Epithelial cell of prostate (primary cell): ENCODE data around the gene WDR49.

ENCODE experiments used
- DNase-seq: peaks from one replicate; pipeline ENCODE4 v3.0.0-alpha.2; 2011; ENCODE audit warnings: low read depth, low spot score
- H3K27ac ChIP-seq: fragments of 450-650 bp; 2 replicates; pipeline ENCODE4 v1.5.1; 2017; ENCODE audit warnings: mild to moderate bottlenecking

Gene WDR49

DNA sequence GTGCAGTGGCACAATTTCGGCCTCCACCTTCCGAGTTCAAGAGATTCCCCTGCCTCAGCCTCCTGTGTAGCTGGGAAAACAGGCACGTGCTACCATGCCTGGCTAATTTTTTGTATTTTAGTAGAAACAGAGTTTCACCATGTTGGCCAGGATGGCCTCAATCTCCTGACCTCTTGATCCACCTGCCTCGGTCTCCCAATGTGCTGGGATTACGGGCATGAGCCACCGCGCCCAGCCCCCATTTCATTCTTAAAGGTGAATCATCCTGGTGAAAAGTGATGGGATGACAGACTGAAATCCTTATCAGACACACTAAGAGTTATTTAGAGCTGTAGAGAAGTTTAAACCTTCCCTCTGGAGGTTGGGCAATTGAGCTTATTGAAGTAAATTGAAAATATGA lies 155.8 kb downstream of the WDR49 start:
- no peak for DNase-seq

DNA sequence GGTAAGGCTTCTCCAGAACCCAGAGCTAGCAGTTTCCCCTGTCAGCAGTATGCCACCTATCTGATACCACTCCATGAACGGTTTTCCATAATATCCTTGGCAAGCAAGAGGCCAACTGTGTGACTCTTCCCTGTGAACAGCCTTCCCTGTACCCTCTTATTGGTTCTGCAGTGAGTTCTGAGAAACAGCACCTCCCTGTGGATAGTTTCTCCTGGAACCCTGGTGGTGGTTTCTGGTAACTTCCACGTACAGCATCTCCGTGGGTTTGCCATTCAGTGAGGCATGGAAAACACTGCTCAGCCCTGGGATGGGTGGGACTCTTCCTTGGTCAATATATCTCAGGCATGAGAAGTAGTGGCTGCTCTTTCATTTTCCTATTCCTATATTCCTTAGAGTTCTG lies 160.5 kb downstream of the WDR49 start:
- DNase-seq, result no peak
- H3K27ac ChIP-seq, result no peak overlapping the region

More for the DNA sequence above, 155.8 kb downstream of the WDR49 start:
- no peak overlapping the region for H3K27ac ChIP-seq

DNA sequence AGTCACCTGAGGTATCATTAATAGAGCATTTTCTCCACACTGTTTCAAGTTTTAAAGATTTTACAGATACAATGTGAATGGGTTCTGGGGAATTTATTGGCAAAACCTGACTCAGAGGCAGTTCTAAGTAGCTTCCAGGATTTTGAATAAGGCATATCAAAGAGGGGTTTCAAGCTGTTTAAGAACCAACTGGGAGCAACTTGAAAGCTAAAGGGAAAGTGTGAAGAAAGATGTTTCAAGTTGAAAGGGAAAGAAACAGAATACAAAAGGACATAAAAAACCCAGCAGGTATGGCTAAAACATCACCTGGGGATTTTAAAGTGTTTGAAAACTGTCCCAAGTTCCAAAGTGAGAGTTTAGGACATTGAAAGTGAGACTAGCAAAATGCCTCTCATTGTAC lies 162.1 kb downstream of the WDR49 start:
- DNase-seq, result no peak
- no peak overlapping the region for H3K27ac ChIP-seq

DNA sequence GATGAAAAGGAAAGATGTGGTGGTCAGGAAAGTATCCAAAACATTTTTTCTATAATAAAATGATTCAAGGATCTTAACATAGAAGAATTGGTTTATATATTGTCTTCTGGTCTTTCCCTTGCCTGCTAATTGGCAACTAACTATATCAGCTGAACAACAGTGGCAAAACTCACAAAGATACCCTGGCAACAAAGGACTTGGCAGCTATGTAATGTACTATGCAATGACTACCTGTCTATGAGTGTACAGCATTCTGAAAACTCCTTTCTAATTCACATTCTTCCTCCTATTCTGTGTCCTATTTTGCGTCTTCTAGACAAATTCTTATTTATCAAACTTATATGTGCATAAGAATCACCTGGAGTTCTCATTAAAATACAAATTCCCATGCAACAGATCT lies 164.2 kb downstream of the WDR49 start:
- DNase-seq, result no peak
- no peak overlapping the region for H3K27ac ChIP-seq

DNA sequence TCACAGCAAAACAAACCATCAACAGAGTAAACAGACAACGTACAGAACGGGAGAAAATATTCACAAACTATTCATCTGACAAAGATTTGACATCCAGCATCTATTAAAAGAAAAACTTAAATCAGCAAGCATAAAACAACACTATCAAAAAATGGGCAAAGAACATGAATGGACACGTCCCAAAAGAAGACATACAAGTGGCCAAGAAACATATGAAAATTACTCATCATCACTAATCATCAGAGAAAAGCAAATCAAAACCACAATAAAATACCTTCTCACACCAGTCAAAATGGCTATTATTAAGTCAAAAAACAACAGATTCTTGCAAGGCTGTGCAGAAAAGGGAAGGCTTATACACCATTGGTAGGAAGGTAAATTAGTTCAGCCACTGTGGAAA lies 166.2 kb downstream of the WDR49 start:
- DNase-seq, result peak; percentile 14
- H3K27ac ChIP-seq, result no peak overlapping the region

DNA sequence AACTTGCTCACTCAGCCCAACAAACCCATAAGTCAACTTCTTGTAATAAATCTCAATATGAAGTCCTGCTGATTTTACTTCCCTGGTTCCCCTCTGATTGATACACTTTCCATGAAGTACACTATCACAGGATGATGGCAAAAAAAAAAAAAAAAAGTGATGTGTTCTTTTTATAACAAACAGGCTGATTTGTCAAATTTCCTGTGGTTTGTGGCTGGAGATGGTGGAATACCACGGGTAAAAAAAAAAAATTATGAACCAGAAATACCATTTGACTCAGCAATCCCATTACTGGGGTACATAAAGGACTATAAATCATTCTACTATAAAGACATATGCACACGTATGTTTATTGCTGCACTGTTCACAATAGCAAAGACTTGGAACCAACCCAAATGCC lies 169.2 kb downstream of the WDR49 start:
- DNase-seq, result no peak
- no peak overlapping the region for H3K27ac ChIP-seq

DNA sequence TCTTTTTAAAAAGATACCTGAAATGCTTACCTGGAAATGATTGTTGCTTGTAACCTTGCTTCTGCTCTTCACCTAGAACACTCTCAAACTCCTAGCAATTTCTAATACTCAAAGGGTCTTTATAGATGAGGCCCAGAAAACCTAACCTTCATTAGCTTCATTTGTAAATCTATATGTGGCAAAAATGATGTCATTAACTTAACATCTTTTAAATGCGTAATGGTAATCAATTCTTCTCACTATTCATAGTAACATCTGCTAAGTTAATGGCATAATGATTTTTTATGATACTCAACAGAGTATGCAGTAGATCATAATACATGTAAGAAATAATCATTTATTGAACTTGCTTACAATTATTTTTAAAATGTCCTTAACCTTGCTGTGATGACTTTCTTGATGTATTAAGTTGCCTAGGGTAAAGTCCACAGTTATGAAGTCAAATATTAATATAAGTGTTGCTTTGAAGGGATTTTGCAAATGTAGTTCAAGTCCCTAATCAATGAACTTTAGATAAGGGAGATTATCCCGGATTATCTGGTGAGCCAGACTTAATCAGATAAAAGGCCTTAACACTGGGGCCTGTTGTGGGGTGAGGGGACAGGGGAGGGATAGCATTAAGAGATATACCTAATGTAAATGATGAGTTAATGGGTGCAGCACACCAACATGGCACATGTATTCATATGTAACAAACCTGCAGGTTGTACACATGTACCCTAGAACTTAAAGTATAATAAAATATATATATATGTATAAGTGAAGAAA lies 169.8 kb downstream of the WDR49 start:
- H3K27ac ChIP-seq, result no peak overlapping the region
- no peak for DNase-seq

DNA sequence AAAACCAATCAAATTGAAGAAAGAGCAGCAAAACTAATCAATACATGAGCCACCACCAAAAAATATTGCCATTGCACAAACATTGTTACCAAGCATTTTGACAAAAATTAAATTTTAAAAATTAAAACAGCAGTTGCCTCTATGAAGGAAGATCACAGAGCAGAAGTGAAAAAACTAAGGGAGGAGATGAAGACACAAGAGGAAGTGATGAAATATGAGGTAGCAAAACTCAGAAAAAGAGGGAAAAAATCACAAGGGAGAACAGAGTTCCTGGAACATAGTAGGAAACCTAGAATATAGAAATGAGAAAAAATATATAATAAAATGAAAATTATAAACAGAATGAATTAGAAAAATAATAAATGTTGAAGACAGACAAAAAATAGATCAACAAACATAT lies 172.6 kb downstream of the WDR49 start:
- DNase-seq, result no peak
- no peak overlapping the region for H3K27ac ChIP-seq

DNA sequence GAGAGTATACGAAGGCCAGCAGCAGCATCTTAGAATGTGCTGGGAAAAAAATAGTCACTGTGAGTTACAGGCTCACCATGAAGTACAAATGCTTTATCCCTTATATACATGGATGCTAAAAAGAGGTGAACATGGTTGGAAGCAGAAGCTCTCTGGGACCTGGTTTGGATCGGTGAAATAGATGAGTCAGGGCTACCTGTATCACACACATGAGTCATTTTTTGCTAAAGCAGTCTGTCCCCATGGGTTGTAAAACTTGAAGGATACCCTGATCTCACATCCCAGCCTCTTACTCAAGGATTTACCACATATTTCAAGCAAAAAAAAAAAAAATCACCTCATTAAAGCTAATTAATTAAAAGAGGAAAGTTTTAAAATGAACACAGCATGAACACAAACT lies 173.0 kb downstream of the WDR49 start:
- DNase-seq, result no peak

DNA sequence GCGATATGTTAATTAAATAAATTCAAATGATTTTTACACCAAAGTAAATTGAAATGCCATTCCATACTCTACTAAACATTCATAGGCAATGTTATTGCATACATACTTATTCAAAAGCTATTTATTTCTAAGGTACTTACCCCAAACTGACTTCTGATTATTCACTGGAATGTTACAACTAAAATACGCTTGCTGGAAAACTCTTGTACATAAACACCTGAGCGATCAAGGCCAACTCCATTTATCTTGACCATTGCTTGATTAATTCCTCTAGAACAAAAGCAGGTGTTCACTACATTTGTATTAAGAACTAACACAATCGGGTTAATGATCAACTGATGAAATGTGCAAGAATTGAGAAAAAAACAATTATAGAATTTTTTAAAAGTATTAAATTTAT lies 179.9 kb downstream of the WDR49 start, which contains the start of gene SERPINI2:
TSS of gene SERPINI2 (minus strand) at position 180 of the 400 bp plus-strand sequence. CDS start 2,208 bp downstream, outside the sequence.
- no peak for DNase-seq
- H3K27ac ChIP-seq, result no peak within 1 kb of the TSS

More for the DNA sequence above, 173.0 kb downstream of the WDR49 start:
- no peak overlapping the region for H3K27ac ChIP-seq

DNA sequence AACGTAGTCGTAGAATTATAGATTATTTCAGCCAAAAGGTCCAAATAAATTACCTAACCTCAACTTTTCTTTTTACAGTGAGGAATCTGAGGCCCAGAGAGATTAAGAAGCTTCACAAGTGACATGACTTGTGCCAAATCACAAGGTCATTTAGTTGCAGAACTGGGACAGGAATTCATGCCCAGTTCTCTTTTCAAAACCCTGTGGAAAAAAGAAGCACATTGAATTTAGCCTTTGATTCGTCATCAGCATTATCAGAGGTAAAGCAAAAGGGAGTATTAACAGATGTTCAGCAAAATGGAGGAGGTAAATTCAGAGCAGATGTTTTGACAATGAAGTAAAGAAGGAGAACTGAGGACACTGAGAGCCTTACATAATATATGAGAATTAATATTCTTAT lies 184.4 kb downstream of the WDR49 start:
- H3K27ac ChIP-seq, result no peak overlapping the region
- no peak for DNase-seq

DNA sequence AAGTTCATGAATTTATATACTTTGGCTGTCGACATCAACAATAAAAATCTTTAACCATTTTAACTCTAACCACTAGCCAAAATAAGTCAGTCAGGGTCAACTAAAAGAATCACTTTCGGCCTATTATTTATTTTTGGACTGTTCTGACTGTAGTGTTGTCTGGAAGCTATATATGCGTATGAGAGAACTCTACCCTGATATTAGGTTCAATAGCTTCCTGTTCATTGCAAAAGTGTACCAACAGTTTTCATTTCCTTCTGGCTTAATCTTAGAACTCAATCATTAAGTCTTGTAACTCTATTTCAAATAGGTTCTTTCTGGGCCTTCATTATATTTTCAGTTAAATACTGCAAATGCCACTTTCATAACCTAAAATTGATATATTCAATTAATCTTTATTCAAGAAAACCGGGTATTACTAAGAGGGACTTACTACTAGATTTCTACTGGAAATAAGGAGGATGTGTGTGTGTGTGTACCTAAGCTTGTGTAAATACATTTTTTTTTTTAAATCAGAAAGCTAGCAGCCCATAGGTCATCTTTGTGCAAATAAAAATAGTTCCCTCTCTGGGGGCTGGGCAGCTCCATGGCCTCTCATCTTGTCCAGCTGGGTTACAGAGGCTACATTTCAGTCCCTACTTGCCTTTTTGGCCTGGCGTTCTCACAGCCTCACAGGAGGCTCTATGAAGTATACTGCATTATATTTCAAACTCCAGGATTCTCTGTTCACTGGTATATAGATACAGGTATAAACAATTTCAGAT lies 185.7 kb downstream of the WDR49 start:
- no peak for DNase-seq
- no peak overlapping the region for H3K27ac ChIP-seq

DNA sequence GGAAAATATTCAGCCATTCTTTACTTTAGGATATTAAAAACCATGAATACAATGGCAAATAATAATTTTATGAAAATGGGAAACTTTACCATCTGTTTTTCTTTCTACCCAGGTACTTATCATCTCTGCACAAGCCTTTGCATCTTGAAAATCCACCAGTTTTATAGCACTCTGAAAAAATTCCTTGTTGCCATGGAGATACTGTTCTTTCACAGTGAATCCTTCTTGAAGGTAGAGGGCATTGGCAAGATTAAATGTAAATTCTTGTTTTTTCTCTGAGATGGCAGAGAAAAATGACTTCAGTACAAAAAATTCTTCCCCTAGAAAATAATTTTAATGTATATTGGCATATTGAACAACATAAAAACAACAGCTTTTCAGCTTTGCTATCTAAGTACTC lies 186.8 kb downstream of the WDR49 start:
- no peak for DNase-seq
- H3K27ac ChIP-seq, result no peak overlapping the region

DNA sequence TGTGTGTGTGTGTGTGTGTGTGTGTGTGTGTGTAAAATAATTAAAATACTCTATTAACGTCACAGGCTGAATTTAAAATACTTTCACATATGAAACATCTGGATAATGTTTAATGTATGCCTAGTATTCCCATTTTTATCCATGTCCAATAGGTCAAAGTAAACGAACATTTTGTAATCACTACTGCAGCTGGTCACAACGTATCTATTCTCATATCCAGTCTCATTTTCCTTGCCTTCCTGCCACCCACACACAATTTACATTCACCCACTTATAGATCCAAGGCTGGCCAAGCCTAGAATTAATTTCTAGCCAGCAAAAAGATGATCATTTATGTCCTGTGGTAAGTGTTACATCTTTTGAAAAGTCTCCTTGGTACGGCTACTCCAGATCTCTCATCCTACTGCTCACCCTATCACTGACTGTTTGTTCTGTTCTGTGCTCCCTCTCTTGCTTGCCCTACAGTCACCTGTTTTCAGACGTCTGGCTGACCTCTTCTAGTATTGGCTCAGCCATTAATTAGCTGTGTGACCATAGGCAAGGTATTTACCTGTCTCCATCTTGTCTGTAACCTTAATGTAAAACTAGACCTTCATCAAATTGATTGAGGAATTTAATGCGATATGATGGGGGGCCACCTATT lies 197.5 kb downstream of the WDR49 start:
- H3K27ac ChIP-seq, result no peak overlapping the region
- no peak for DNase-seq

DNA sequence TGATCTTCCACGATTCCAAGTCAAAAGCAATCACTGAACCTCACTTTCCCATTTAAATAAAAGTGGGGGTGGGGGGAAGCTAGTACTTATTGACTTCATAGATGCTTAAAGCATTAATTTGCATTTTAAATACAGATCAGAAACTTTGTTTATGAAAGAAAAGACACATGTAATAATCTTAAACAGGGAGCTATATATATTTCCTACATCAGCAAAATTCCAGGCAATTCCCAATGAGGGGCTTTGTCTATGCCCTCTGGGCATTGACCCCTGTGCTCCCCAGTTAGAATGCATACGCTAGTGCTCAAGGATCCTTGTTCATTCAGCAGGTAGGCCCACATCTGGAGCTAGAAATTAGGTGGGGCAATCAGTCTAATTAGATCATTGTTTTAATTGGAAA lies 199.9 kb downstream of the WDR49 start:
- DNase-seq, result no peak
- no peak overlapping the region for H3K27ac ChIP-seq

DNA sequence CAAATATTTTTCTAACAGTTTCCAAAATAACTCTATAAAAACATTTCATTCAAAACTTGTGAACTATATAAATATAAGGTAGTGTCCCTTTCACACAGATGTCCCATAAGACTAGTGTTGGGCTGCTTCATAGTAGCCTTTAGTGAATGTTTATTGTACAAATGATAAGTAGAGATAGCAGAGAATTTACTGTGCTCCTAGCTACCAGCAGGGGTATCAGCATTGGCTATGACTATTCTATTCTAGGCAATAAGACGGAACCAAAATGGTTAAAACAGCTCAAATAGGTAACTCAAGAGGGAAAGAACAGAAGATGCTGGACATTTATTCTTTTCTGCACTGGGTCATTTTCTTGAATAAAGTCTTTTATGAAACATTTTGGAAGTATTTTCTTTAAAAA lies 202.5 kb downstream of the WDR49 start:
- no peak for DNase-seq
- H3K27ac ChIP-seq, result no peak overlapping the region

DNA sequence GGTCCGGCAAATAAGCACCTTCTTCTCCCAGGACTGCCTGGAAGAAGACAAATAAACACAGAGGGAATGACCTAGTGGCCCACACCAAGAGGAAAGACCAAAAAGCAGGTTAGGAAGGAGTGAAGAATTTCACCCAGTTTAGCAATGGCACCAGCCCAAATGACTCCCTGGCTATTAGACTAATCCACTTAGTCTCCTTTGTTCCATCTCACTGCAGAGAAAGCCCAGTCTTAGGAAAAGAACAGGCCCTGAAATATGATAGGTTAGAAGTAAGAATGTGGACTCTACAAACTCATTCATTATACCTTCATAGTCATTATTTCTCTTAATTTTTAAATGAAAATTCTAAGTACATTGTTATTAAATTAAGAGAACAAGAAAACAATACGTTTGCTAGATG lies 203.1 kb downstream of the WDR49 start:
- DNase-seq, result no peak
- H3K27ac ChIP-seq, result no peak overlapping the region

DNA sequence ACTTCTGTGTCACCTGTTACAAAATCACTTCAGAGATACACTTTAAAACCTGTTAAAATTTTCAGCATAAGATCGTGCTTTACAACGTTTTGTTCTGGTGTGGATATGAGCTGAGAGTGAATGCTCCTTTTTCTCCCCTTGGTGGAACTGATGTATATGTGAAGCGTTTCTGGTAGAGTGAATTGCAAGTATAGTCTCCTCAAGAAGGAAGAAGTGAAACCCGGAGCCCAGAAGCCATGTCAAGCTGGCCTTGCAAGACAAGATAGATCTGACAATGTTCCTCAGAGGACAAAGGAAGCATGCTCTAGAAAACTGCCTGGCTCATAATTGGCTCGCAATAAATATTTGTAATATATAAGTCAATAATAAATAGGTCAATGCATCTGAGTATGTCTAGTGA lies 203.5 kb downstream of the WDR49 start:
- no peak overlapping the region for H3K27ac ChIP-seq
- DNase-seq, result no peak

DNA sequence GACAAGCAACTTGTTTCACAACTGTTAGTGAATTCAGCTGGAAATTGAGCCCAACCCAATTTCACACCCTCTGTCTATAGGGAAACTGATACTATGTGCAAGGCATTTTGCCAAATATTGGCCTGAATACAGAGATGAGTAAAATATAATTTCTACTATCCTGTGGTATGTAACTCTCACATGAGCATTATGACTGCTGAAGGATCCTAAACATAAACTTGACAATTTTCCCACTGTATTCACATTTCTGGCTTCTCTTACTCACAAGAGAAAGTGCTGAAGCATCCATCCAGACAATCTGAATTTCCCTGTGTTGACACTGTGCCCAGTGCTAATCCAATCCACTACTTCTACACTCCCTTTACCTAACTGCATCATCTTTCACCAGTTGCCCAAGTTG lies 208.3 kb downstream of the WDR49 start:
- DNase-seq, result no peak
- H3K27ac ChIP-seq, result no peak overlapping the region

DNA sequence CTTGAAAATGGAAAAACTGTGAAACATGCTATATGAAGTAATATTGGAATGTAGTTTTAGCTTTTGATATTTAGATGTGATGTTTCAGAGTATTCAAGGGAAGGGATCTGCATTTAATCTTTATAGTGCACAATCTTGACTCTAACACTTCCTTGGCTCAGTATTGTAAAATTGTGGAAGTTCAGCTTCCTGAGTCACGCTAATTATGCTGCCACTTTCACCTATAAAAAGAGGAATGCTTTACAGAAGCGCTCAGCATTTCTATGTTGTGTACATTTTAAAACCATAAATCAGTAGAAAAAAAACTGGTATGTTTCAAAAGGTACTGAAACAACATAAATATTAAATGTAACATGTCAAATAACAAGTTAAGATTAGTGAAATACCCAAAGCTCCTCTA lies 212.5 kb downstream of the WDR49 start:
- DNase-seq, result no peak
- no peak overlapping the region for H3K27ac ChIP-seq

DNA sequence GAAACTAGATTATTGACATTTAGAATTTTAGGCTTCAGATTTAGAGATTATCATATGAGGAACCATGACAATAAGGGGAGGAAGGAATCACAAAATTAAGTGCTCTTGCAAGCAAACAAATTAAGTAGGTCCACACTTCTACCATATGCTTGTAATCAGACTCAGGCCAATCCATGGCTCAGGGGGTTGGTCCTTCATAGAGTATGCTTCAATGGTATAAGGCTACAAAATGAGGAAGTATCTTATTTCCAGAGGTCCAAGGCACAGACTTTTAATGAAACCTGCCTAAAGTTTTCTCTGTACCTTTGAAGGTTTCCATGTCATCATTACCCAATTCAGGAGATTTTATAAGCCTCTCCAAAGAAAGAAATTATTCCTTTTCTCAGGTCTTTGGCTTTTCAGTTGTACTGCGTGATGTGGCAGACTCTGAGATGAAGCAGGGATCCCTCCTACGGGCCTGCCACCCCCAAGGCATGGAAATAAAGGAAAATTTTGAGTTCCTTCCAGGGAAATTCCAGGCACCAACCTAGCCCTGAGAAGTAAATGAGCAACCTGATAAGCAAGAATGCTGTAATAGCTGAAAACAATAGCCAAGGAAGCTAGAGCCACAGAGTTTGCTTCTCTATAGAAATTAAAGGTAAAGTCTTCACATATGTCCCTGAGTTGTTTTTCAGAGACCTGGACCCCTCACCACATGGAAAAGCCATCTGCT lies 216.2 kb downstream of the WDR49 start:
- H3K27ac ChIP-seq, result no peak overlapping the region
- DNase-seq, result no peak
